Lower leg skin (tissue), 4 donors: ENCODE results near the gene TIAM2. TPM values are rescaled to one million over a fixed set of nuclear protein-coding genes. Genes with fewer than 3 reads are reported as not detected.

Experiments
- DNase-seq, 2 donors: peaks; one replicate each; pipeline ENCODE4 v3.0.0-alpha.2; 2019; ENCODE audit warnings: low spot score in 2 of 2
- H3K4me3 ChIP-seq: fragments of 200-600 bp; sonication (generic); 2 replicates; pipeline ENCODE4 v1.5.1; 2017; ENCODE audit warnings: mild to moderate bottlenecking, low read depth; ENCODE audit not compliant: poor library complexity, severe bottlenecking
- CTCF ChIP-seq, 3 donors: fragments of 450-650 bp; IDR thresholded peaks; one replicate each; pipeline ENCODE4 v1.5.1; 2016; ENCODE audit warnings: antibody characterized with exemption in 3 of 3, mild to moderate bottlenecking in 3 of 3, moderate library complexity in 2 of 3
- POLR2A ChIP-seq, 2 donors: fragments of 450-650 bp; IDR thresholded peaks; one replicate each; pipeline ENCODE4 v1.6.1; 2016 to 2017; ENCODE audit warnings: antibody characterized with exemption in 2 of 2, mild to moderate bottlenecking in 1 of 2, moderate library complexity in 1 of 2
- WGBS, 2 donors: methylation state at CpG; one replicate each; pipeline ENCODE4 v1.1.5; 2018; 5-methylcytosine and 5-hydroxymethylcytosine counted together
- intact Hi-C: fragments of 100-400 bp; cut with DNase I; formaldehyde crosslinking; loops from one replicate; pipeline ENCODE4 v1.15.0; 2023; ENCODE audit warnings: low total_unique reads
- total RNA-seq, 4 donors: library from RNA; depleted of rRNA; stranded (reverse); fragments of >200 nt; gene quantifications; one replicate each; pipeline ENCODE4 v1.1.0, GENCODE V29; 2016

The TIAM2 gene
- total RNA-seq, 4 donors from 2014 or later, result 5.4 to 11.0 (median 7.4) TPM

GRCh38 chr6:155085582-155086257, 90.6 kb downstream of the TIAM2 start:
- DNase-seq, result no peak
- intact Hi-C loops, result no loop called here
- H3K4me3 ChIP-seq, result no peak overlapping the region
- TF ChIP-seq POLR2A (IDR thresholded peaks at IDR 0.05) (no peak), CTCF (IDR thresholded peaks at IDR 0.05) (no peak)
- 68 to 70% methylated on average over 8 of the region's 8 CpGs for WGBS, 2 donors

DNA sequence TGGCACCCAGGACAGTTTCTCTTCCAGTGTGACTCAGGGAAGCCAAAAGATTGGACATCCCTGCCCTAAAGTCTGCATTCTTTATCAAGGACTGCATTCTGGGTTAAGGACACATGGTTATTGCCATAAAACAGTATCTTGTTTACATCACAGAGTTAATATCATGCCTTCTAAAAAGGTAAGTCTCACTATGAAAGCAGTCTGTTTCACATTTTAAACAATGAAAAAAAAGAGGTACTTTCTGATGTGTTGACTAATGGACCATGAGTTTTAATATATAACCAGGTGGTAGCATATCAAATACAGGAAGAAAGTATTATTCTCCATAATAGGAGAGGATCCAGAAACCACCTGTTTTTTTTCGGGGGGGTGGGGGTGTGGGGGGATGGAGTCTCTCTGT, 93.7 kb downstream of the TIAM2 start:
- TF ChIP-seq CTCF (IDR thresholded peaks at IDR 0.05), result no peak
- no peak for TF ChIP-seq POLR2A (IDR thresholded peaks at IDR 0.05)
- WGBS, 2 donors, result 79 to 90% methylated on average over 1 of the region's 1 CpG
- no peak for DNase-seq
- no peak overlapping the region for H3K4me3 ChIP-seq
- intact Hi-C loops, result no loop called here

- TF ChIP-seq POLR2A (IDR thresholded peaks at IDR 0.05) (no peak), CTCF (IDR thresholded peaks at IDR 0.05) (no peak)
- WGBS, 2 donors, result 96 to 99% methylated on average over 4 of the region's 4 CpGs
Observed at GRCh38 chr6:155089746-155090145, 94.6 kb downstream of the TIAM2 start.

GRCh38 chr6:155090166-155090565, 95.1 kb downstream of the TIAM2 start:
- no peak for TF ChIP-seq POLR2A (IDR thresholded peaks at IDR 0.05)
- TF ChIP-seq CTCF (IDR thresholded peaks at IDR 0.05), result no peak
- WGBS, 2 donors, result 64 to 78% methylated on average over 1 of the region's 1 CpG
- intact Hi-C loops, result no loop called here
- no peak overlapping the region for H3K4me3 ChIP-seq
- no peak for DNase-seq

More at GRCh38 chr6:155089746-155090145, 94.6 kb downstream of the TIAM2 start:
- H3K4me3 ChIP-seq, result no peak overlapping the region
- DNase-seq, result no peak
- intact Hi-C loops, result no loop called here

GRCh38 chr6:155091756-155092155, 96.6 kb downstream of the TIAM2 start:
- intact Hi-C loops, result no loop called here
- no peak for DNase-seq
- TF ChIP-seq CTCF (IDR thresholded peaks at IDR 0.05) (no peak), POLR2A (IDR thresholded peaks at IDR 0.05) (no peak)
- no peak overlapping the region for H3K4me3 ChIP-seq
- 96 to 97% methylated on average over 10 of the region's 10 CpGs for WGBS, 2 donors

DNA sequence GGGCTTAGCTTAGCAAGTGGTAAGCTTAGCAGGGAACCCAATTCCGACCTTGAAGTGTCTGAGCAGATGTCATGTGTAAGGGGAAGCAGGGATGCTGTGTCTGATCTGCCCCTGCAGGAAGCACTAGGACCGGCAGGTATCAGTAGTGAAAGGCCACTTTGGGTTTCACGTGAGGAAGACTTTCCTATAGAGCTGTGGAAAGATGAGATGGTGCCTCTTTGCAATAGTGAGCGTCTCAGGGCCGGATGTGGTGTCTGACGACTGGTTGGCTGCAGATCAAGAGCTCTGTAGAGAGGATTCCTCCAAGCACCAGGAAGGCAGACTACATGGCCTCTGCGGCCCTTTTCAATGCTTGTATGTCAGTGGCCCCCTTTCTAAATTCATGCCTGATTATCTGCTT, 98.3 kb downstream of the TIAM2 start:
- WGBS, 2 donors, result 72 to 83% methylated on average over 7 of the region's 7 CpGs
- no peak overlapping the region for H3K4me3 ChIP-seq
- intact Hi-C loops, result no loop called here
- DNase-seq, result no peak
- TF ChIP-seq POLR2A (IDR thresholded peaks at IDR 0.05) (no peak), CTCF (IDR thresholded peaks at IDR 0.05) (no peak)
